ENCODE measurements around the gene ZNF280B.
"Not testable (repeated sequence)": the region's sequence is repeated elsewhere in the genome, so short reads cannot be mapped to it uniquely, and the experiment has no call there.

The ZNF280B gene

GRCh38 chr22:22509912-22510311, 1.4 kb upstream of the ZNF280B start:
- not testable (repeated sequence) for DNase-seq (ENCODE audit: low read depth)

- DNase-seq (ENCODE audit: low read depth), result no peak
These were observed 734 bp downstream of the ZNF280B start for GRCh38 chr22:22507743-22508273.

GRCh38 chr22:22506736-22507135, 1.8 kb downstream of the ZNF280B start:
- no peak for DNase-seq (ENCODE audit: low read depth)

GRCh38 chr22:22498267-22498666, 10.3 kb downstream of the ZNF280B start:
- no peak for DNase-seq (ENCODE audit: low read depth)

GRCh38 chr22:22491589-22491988, 17.0 kb downstream of the ZNF280B start:
- DNase-seq (ENCODE audit: low read depth), result not testable (repeated sequence)

GRCh38 chr22:22488736-22489135, 19.8 kb downstream of the ZNF280B start:
- no peak for DNase-seq (ENCODE audit: low read depth)

GRCh38 chr22:22487869-22488597, 20.5 kb downstream of the ZNF280B start:
- no peak for DNase-seq (ENCODE audit: low read depth)

GRCh38 chr22:22487059-22487458, 21.5 kb downstream of the ZNF280B start:
- no peak for DNase-seq (ENCODE audit: low read depth)

- DNase-seq (ENCODE audit: low read depth), result no peak
These were observed 22.2 kb downstream of the ZNF280B start for GRCh38 chr22:22486132-22486899.

- no peak for DNase-seq (ENCODE audit: low read depth)
These were observed 23.0 kb downstream of the ZNF280B start for GRCh38 chr22:22485524-22485923.

- no peak for DNase-seq (ENCODE audit: low read depth)
These were observed 24.5 kb downstream of the ZNF280B start for GRCh38 chr22:22484023-22484422.

- no peak for DNase-seq (ENCODE audit: low read depth)
These were observed 27.6 kb downstream of the ZNF280B start for GRCh38 chr22:22480940-22481339.

GRCh38 chr22:22479999-22480532, 28.5 kb downstream of the ZNF280B start:
- no peak for DNase-seq (ENCODE audit: low read depth)

GRCh38 chr22:22479116-22479515, 29.4 kb downstream of the ZNF280B start:
- no peak for DNase-seq (ENCODE audit: low read depth)

GRCh38 chr22:22478470-22478869, 30.1 kb downstream of the ZNF280B start:
- no peak for DNase-seq (ENCODE audit: low read depth)

GRCh38 chr22:22474733-22475132, 33.8 kb downstream of the ZNF280B start:
- no peak for DNase-seq (ENCODE audit: low read depth)

- DNase-seq (ENCODE audit: low read depth), result not testable (repeated sequence)
These were observed 37.4 kb downstream of the ZNF280B start for GRCh38 chr22:22471104-22471503.

- no peak for DNase-seq (ENCODE audit: low read depth)
These were observed 39.0 kb downstream of the ZNF280B start for GRCh38 chr22:22469527-22469926.

GRCh38 chr22:22468794-22469469, 39.6 kb downstream of the ZNF280B start:
- not testable (repeated sequence) for DNase-seq (ENCODE audit: low read depth)

GRCh38 chr22:22467112-22467511, 41.4 kb downstream of the ZNF280B start:
- no peak for DNase-seq (ENCODE audit: low read depth)

GRCh38 chr22:22465782-22466181, 42.8 kb downstream of the ZNF280B start:
- no peak for DNase-seq (ENCODE audit: low read depth)

- DNase-seq (ENCODE audit: low read depth), result no peak
These were observed 43.4 kb downstream of the ZNF280B start for GRCh38 chr22:22465094-22465602.

All from activated T-cell treated with anti-CD3 and anti-CD28 coated beads for 48 hours (primary cell).